HL-60 (cell line): ENCODE measurements around the gene TLR10.

Experiments
- POLR2AphosphoS5 ChIP-seq: IDR thresholded peaks from 2 replicates; pipeline ENCODE4 v1.6.1; 2012; ENCODE audit warnings: low read depth
- SPI1 ChIP-seq: IDR thresholded peaks from 2 replicates; pipeline ENCODE4 v1.6.1; 2012; ENCODE audit warnings: low read depth, mild to moderate bottlenecking, borderline replicate concordance
- TF ChIP-seq, protein P1 (sequence below): IDR thresholded peaks from one replicate; pipeline ENCODE4 v1.5.1; 2011; ENCODE audit warnings: low read length, control low read depth, inconsistent platforms; ENCODE audit not compliant: insufficient read depth
- TF ChIP-seq, protein P2 (sequence below): IDR thresholded peaks from 2 replicates; pipeline ENCODE4 v1.6.1; 2012; ENCODE audit warnings: low read depth; ENCODE audit not compliant: insufficient replicate concordance

DNA sequence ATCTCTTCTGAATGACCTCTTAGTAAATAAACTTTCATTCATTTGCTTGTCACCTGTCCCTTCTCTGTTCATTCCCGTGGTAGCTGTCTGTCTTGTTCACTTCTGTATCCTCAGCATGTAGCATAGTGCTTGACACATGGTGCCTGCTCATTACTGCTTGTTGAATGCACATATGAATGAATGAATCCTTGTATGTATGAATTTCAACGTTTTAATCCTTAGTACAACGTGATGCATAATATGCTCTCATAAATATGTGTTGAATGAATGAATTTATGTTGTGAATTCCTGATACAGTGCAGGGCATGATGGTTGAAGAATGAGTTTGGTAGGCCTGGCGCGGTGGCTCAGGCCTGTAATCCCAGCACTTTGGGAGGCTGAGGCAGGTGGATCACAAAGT is 3.0 kb downstream of the TLR10 start:
- TF ChIP-seq, protein P1, sequence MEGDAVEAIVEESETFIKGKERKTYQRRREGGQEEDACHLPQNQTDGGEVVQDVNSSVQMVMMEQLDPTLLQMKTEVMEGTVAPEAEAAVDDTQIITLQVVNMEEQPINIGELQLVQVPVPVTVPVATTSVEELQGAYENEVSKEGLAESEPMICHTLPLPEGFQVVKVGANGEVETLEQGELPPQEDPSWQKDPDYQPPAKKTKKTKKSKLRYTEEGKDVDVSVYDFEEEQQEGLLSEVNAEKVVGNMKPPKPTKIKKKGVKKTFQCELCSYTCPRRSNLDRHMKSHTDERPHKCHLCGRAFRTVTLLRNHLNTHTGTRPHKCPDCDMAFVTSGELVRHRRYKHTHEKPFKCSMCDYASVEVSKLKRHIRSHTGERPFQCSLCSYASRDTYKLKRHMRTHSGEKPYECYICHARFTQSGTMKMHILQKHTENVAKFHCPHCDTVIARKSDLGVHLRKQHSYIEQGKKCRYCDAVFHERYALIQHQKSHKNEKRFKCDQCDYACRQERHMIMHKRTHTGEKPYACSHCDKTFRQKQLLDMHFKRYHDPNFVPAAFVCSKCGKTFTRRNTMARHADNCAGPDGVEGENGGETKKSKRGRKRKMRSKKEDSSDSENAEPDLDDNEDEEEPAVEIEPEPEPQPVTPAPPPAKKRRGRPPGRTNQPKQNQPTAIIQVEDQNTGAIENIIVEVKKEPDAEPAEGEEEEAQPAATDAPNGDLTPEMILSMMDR: no peak
- TF ChIP-seq SPI1 (no peak), POLR2AphosphoS5 (no peak)
- TF ChIP-seq, protein P2, sequence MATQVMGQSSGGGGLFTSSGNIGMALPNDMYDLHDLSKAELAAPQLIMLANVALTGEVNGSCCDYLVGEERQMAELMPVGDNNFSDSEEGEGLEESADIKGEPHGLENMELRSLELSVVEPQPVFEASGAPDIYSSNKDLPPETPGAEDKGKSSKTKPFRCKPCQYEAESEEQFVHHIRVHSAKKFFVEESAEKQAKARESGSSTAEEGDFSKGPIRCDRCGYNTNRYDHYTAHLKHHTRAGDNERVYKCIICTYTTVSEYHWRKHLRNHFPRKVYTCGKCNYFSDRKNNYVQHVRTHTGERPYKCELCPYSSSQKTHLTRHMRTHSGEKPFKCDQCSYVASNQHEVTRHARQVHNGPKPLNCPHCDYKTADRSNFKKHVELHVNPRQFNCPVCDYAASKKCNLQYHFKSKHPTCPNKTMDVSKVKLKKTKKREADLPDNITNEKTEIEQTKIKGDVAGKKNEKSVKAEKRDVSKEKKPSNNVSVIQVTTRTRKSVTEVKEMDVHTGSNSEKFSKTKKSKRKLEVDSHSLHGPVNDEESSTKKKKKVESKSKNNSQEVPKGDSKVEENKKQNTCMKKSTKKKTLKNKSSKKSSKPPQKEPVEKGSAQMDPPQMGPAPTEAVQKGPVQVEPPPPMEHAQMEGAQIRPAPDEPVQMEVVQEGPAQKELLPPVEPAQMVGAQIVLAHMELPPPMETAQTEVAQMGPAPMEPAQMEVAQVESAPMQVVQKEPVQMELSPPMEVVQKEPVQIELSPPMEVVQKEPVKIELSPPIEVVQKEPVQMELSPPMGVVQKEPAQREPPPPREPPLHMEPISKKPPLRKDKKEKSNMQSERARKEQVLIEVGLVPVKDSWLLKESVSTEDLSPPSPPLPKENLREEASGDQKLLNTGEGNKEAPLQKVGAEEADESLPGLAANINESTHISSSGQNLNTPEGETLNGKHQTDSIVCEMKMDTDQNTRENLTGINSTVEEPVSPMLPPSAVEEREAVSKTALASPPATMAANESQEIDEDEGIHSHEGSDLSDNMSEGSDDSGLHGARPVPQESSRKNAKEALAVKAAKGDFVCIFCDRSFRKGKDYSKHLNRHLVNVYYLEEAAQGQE: no peak
